HG03280 (cell line): ENCODE measurements around the gene TMEM114.
"Not testable (repeated sequence)": the region's sequence is repeated elsewhere in the genome, so short reads cannot be mapped to it uniquely, and the experiment has no call there.

Experiments used
- ATAC-seq: cut with Tn5 transposase; IDR thresholded peaks from one replicate; pipeline ENCODE4 v1.9.1; 2021; ENCODE audit warnings: mild to moderate bottlenecking, moderate library complexity; ENCODE audit not compliant: unreplicated experiment

TMEM114 gene

DNA sequence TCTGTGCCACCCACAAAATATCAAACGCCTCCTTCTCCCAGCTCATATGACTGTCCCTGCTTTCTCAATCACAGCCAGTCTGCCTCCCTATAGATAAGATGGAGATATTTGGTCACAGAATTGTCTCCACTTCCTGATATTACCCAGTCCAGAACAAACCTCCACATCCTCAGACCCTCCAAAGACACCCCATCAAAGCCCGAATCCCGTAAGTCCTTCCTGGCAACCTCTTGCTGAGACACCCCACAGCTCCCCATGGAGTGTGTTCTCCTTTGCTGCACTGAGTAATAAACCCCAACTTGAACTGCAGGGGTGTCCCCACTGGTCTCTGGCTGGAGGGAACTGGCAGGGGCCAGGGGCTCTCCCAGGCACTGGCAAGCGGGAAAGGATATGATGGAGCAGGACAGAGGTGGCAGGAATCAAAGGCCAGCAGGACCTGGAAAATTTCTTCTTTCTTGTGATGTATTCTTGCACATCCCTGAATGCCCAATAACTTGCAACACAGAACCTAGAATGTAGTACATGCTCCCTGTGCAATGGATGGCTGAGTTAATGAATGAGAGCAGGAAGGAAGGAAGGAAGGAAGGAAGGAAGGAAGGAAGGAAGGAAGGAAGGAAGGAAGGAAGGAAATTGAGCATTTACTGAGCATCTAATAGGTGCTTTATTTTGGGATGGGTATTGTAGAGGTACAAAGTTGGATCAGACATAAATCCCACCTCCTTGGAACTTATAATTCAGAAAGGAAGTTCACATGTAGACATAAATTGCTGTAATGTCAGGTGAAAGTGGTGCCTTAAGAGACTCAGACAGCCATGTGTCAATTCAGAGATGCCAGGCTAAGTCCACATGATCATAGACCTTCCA, 13.9 kb downstream of the TMEM114 start:
- no peak for ATAC-seq

DNA sequence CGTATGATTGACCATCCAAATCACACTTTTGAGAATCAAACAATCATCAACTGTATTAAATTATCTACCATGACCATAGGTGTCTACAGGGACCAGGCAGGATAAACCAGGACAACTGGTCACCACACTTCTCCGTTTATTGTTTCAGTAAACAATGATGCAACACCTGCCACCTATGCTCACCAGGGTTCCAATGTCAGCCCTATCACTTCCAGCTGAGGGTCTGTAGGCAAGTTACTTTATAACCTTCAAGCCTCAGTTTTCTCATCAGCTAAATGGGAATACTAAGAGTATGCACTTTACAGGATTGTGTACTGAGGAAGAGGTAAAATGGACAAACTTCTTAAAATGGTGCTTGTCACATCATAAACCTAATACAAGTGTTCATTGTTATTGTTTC, 14.9 kb downstream of the TMEM114 start:
- no peak for ATAC-seq

DNA sequence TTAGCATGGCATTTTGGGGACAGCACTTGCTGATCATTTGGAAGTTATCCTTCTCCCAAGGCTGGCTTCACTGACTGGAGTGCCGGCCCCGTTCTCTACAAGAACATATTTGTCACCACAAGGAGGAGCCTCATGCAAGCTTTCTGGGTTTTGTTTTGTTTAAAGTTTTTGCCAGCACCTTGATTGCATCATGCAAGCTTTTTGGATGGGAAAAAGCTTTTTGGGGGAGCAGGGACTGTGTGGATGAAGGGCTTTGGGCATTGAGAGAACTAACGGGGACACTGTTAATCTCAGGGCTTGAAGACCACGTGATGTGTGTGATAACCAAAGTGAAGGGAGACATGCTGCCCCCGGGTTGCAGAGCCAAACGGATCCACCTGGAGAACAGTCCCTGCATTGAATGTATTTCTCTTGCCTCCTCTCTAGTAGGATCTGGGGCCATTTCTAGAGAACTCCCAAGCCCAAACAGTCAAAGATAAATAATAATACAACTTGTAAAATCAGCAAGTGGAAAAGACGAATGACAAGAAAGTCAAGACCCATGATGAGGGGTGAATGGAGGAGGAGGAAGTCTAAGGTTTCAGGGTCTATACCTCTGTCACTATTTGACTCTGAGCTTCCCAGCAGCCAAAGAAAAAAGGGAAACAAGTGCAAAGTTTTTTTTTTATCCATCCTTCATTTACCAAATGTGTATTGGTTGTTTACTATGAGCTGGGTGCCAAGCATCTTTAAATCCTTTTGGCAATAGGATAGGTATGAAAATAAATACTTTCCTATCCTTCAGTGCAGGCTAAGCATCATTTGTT, 17.2 kb downstream of the TMEM114 start:
- ATAC-seq = no peak

- ATAC-seq = no peak
Measured at GRCh38 chr16:8572063-8572918, 18.0 kb downstream of the TMEM114 start.

DNA sequence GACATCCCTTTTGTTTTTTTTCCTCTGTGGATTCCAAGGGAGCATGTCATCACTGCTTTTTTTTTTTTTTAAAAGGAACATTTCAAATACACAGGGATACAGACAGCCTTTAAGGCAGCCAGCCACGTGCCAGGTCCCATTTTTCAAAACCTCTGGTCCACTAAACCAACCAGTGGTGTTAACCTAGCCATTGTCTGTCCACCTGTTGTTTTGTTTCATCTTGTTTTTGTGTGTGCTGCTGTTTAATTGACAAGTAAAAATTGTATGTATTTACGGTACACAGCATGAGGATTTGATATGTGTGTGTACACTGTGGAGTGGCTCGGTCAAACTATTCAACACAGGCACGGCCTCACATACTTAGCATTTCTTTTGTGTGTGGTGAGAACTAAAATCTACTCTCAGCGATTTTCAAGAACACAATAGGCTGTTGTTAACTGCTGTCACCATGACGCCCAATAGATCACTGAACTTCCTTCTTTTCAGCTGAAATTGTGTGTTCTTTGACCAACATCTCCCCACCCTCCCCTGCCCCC, 19.2 kb downstream of the TMEM114 start:
- no peak for ATAC-seq

- not testable (repeated sequence) for ATAC-seq
Measured at GRCh38 chr16:8570393-8570792, 19.9 kb downstream of the TMEM114 start.

- no peak for ATAC-seq
Measured at GRCh38 chr16:8569650-8570346, 20.5 kb downstream of the TMEM114 start.

DNA sequence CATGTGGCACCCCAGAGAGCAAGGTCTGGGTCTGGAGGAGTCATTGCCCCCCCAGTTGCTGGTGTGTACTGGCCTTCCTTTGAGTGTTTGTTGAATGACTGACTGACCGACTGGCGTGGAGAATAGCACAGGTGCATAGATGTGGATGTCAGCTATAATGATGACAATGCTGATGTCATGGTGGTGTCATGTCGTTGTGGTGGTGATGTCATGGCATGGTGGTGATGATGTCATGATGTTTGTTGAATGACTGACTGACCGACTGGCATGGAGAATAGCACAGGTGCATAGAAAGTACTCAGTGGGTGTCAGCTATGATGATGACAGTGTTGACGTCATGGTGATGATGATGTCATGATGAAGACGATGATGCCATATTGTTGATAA, 22.1 kb downstream of the TMEM114 start:
- ATAC-seq = no peak

DNA sequence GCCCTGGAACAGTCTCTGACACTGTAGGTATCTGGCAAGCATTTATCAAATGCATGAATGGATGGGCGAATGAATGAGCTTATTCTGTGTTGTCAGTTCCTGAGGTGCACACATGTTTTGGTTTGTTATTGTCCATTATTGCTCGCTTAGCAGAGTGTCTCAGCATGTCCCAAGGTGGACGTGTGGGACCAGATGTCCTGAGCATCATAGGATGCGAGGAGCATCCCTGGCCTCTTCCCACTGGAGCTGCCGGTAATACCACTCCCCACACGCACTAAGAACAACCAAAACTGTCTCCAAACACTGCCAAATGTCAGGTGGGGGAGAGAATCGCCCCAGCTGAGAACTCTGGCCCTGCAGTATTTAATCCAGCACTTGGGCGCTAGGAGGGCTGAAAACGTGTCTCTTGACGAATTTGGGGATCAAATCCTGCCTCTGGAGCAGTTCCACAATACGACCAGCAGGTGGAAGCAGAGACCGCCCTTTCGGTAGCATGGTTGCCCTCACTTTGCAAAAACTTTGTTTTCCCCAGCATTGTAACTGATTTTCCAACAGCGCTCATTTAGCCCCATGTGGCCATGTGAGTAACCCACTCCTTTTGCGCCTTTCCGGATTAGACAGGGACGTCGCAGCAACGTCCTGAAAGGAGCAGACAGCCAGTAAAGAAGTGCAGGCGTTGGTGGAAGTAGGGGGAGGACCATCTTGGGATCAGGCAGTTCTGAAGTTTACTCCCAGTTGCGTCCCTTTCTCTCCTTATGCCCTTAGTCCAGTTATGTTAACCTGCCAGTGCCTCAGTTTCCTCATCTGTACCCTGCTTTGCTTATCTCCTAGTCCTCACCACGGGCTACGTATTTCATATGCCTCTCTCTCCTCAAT, 22.7 kb downstream of the TMEM114 start:
- ATAC-seq = peak; percentile 79

DNA sequence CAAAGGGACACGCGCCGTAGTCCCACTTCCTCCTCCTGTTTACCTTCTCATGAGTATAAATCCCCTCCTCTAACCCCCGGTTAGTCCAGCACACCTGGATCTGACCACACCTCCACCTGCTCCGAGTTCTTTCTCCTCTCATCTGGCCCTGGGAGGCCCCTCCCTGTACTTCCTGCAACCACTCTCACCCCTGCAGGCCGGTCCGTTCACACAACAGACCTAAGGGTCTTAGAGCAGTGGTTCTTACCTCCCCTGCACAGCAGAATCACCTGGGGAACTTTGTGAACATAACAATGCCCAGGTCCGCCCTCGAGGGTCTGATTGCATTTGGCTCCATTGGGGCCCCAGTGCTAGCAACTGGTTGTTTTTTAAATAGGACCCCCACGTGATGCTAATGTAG, 24.8 kb downstream of the TMEM114 start:
- no peak for ATAC-seq

GRCh38 chr16:8564934-8565345, 25.4 kb downstream of the TMEM114 start:
- ATAC-seq = no peak

DNA sequence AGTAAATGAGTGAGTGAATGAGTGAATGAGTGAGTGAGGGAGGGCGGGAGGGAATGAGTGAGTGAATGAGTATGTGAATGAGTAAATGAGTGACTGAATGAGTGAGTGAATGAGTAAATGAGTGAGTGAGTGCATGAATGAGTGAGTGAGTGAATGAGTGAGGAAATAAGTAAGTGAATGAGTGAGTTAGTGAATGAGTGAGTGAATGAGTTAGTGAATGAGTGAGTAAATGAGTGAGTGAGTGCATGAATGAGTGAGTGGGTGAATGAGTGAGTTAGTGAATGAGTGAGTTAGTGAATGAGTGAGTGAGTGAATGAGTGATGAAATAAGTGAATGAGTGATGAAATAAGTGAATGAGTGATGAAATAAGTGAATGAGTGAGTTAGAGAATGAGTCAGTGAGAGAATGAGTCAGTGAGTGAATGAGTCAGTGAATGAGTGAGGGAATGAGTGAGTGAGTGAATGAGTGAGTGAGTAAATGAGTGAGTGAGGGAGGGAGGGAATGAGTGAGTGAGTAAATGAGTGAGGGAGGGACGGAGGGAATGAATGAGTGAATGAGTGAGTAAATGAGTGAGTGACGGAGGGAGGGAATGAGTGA, 26.3 kb downstream of the TMEM114 start:
- ATAC-seq = not testable (repeated sequence)

- no peak for ATAC-seq
Measured at GRCh38 chr16:8561496-8561895, 28.8 kb downstream of the TMEM114 start.

DNA sequence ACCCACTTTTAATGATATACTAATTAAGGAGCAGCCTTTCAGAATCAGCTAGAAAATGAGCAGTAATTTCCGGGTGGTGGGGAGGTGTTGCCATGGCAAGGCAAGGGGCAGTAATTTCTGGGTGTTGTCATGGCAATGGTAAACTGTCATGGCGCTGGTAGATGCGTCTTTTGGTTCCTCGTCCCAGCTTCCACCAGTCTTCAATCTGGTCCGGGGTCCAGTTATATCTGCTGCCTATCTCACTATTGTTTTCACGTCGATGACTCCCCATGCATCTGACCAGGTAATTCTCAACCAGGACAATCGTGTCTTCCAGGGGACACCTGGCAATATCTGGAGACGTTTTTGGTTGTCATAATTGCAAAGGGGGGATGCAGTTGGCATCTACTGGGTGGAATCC, 34.9 kb downstream of the TMEM114 start:
- no peak for ATAC-seq

- ATAC-seq = no peak
Measured at GRCh38 chr16:8554881-8555280, 35.4 kb downstream of the TMEM114 start.

DNA sequence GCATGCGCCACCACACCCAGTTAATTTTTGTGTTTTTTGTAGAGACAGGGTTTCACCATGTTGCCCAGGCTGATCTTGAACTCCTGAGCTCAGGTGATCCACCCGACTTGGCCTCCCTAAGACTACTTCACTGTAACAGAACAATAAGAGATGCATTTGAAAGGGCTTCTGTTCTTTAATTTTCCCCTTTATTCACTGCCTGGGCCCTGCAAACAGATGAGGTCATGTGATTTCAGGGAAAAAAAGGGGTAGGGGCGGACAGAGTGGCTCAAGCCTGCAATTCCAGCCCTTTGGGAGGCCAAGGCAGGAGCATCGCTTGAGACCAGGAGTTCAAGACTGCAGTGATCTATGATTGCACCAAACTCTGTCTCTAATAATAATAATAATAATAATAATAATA, 36.3 kb downstream of the TMEM114 start:
- no peak for ATAC-seq

GRCh38 chr16:8552487-8553221, 37.7 kb downstream of the TMEM114 start:
- ATAC-seq = no peak
